DOHH2 (cell line): ENCODE data around the gene SLC25A42.

Experiments used
- H3F3A ChIP-seq: fragments of 200-600 bp; sonication (generic), shearing (Covaris generic); 2 replicates; pipeline ENCODE4 v1.6.0; 2016; ENCODE audit warnings: antibody characterized with exemption, mild to moderate bottlenecking; ENCODE audit not compliant: control insufficient read depth, insufficient read depth
- H3K27ac ChIP-seq: fragments of 200-600 bp; sonication (generic); 2 replicates; pipeline ENCODE4 v1.5.1; 2014; ENCODE audit warnings: low read depth, mild to moderate bottlenecking, low read length, moderate library complexity
- H3K27me3 ChIP-seq: fragments of 200-600 bp; sonication (generic); 2 replicates; pipeline ENCODE4 v1.6.1; 2014; ENCODE audit warnings: mild to moderate bottlenecking, low read length, mixed read lengths; ENCODE audit not compliant: control insufficient read depth
- H3K36me3 ChIP-seq: fragments of 200-600 bp; sonication (generic); 2 replicates; pipeline ENCODE4 v1.6.1; 2014; ENCODE audit warnings: mild to moderate bottlenecking, low read length, moderate library complexity, mixed read lengths; ENCODE audit not compliant: control insufficient read depth
- H3K4me1 ChIP-seq: fragments of 200-600 bp; sonication (generic); 2 replicates; pipeline ENCODE4 v1.6.1; 2014; ENCODE audit warnings: mild to moderate bottlenecking, low read length, mixed read lengths; ENCODE audit not compliant: control insufficient read depth
- H3K4me2 ChIP-seq: fragments of 200-600 bp; sonication (generic); 2 replicates; pipeline ENCODE4 v1.6.0; 2014; ENCODE audit warnings: mild to moderate bottlenecking, low read length, moderate library complexity
- H3K4me3 ChIP-seq: fragments of 200-600 bp; sonication (generic); 2 replicates; pipeline ENCODE4 v1.5.1; 2014; ENCODE audit warnings: mild to moderate bottlenecking, low read length, mixed read lengths
- H3K79me2 ChIP-seq: fragments of 200-600 bp; sonication (generic); 2 replicates; pipeline ENCODE4 v1.6.1; 2014; ENCODE audit warnings: mild to moderate bottlenecking, low read length, mixed read lengths; ENCODE audit not compliant: control insufficient read depth
- H3K9me2 ChIP-seq: fragments of 200-600 bp; sonication (generic); replicated peaks from 2 replicates; pipeline ENCODE4 v1.6.1; 2014; ENCODE audit warnings: mild to moderate bottlenecking, low read length, mixed read lengths; ENCODE audit not compliant: control insufficient read depth
- H3K9me3 ChIP-seq: fragments of 200-600 bp; sonication (generic); 2 replicates; pipeline ENCODE4 v1.6.1; 2014; ENCODE audit warnings: antibody characterized with exemption, low read length, mixed read lengths; ENCODE audit not compliant: control insufficient read depth, insufficient read depth
- H4K20me1 ChIP-seq: fragments of 200-600 bp; sonication (generic); 2 replicates; pipeline ENCODE4 v1.6.0; 2014; ENCODE audit warnings: low read depth, mild to moderate bottlenecking, antibody characterized with exemption, low read length, moderate library complexity; ENCODE audit not compliant: control insufficient read depth, insufficient read depth
- CTCF ChIP-seq: fragments of 200-600 bp; sonication (generic); IDR thresholded peaks from one replicate; pipeline ENCODE4 v1.5.1; 2014; ENCODE audit warnings: antibody characterized with exemption, mild to moderate bottlenecking, low read depth, low read length; ENCODE audit not compliant: poor library complexity, severe bottlenecking
- EZH2phosphoT487 ChIP-seq: fragments of 200-600 bp; sonication (generic); IDR thresholded peaks from 2 replicates; pipeline ENCODE4 v1.6.1; 2017; ENCODE audit warnings: borderline replicate concordance, mild to moderate bottlenecking, antibody characterized with exemption, low read length, moderate library complexity, mixed read lengths

SLC25A42 gene

GRCh38 chr19:19159534-19159933 lies 95.7 kb downstream of the SLC25A42 start:
- peaks cover 84% of the 10 kb centered on the region for H3K79me2 ChIP-seq
- no peaks in the 10 kb centered on the region for H3K27me3 ChIP-seq
- TF ChIP-seq CTCF, result no peak
- no peak for TF ChIP-seq EZH2phosphoT487
- H3K9me2 ChIP-seq, result no peaks in the 10 kb centered on the region
- H3K27ac ChIP-seq, result peak overlapping the region; percentile 97
- no peaks in the 10 kb centered on the region for H3K9me3 ChIP-seq
- peak overlapping the region; percentile 91 for H3K4me2 ChIP-seq
- H3K4me1 ChIP-seq, result peaks cover 98% of the 10 kb centered on the region
- peaks cover 80% of the 10 kb centered on the region for H3K36me3 ChIP-seq
- no peaks in the 10 kb centered on the region for H4K20me1 ChIP-seq
- H3K4me3 ChIP-seq, result peak overlapping the region; percentile 96
- peaks cover 76% of the 10 kb centered on the region for H3F3A ChIP-seq

- Histone ChIP-seq H3K4me3 (peak overlapping the region; percentile 96), H3F3A (peaks cover 82% of the 10 kb centered on the region), H3K4me1 (peaks cover 99% of the 10 kb centered on the region), H4K20me1 (peaks cover 6% of the 10 kb centered on the region; the same call in 1 of the 2 replicates), H3K27ac (peak overlapping the region; percentile 97), H3K36me3 (peaks cover 82% of the 10 kb centered on the region), H3K9me2 (no peaks in the 10 kb centered on the region), H3K9me3 (no peaks in the 10 kb centered on the region), H3K79me2 (peaks cover 86% of the 10 kb centered on the region), H3K27me3 (no peaks in the 10 kb centered on the region), H3K4me2 (peak overlapping the region; percentile 91)
- no peak for TF ChIP-seq EZH2phosphoT487
- no peak for TF ChIP-seq CTCF
Measured at GRCh38 chr19:19160461-19161035, 96.8 kb downstream of the SLC25A42 start.

GRCh38 chr19:19162495-19162894 lies 98.7 kb downstream of the SLC25A42 start:
- Histone ChIP-seq H4K20me1 (peaks cover 12% of the 10 kb centered on the region; the same call in 1 of the 2 replicates), H3K4me2 (peak overlapping the region; percentile 91), H3K27me3 (no peaks in the 10 kb centered on the region), H3K27ac (peak overlapping the region; percentile 97), H3F3A (peaks cover 79% of the 10 kb centered on the region), H3K9me3 (no peaks in the 10 kb centered on the region), H3K79me2 (peaks cover 90% of the 10 kb centered on the region), H3K4me1 (peaks cover 93% of the 10 kb centered on the region), H3K4me3 (peak overlapping the region; percentile 96), H3K36me3 (peaks cover 81% of the 10 kb centered on the region), H3K9me2 (no peaks in the 10 kb centered on the region)
- TF ChIP-seq CTCF (no peak), EZH2phosphoT487 (no peak)
